Measurements from ENCODE around the gene GPANK1.

The GPANK1 gene

DNA sequence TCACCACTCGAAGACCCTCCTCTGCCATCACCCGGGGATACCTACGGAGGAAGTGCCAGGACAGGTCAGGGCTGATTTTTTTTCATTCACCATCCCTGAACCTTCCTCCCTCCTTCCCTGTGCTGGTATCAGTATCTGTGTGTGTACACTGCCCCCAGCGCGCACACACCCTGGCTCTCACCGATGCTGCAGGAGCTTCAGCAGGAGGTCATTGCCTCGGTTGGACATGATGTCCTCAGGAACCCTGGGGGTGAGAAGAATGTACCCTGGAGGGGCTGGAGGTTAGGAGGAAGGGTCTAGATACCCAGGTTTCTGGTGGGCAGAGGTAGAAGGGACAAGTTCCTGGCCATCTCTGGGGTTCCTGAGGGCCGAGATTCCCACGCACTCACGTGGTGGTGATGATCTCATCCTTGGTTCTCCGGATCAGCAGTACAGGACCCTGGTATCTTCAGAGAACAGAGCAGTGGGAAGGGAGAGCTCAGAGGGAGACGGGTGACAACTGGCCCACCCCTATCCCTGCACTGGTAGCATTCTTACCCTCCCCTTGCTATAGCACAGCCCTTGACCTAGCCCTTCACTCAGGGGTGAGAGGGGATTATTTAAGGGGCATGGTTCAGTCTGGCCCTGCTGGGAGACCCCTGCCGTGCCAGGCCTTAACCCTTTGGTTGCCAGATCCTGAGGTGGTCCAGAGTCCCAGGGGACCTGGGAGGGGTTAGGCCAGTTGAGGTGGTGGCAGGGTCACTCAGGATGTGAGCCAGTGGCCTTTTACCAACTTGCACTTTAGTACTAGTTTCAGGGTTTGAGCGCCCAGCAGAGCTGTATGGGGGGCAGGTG is 23.3 kb upstream of the GPANK1 start:
- Histone ChIP-seq H3K4me1 (peaks cover 0 to 24% (median 12%) of the 10 kb centered on the region in 10 experiments; a peak in 12 of 20 replicates), H3K9me3 (replicated peaks in 1 of 11) (no peaks in the 10 kb centered on the region), H3K36me3 (peaks cover 89 to 99% (median 94%) of the 10 kb centered on the region in 11 experiments), H4K20me1 (peaks cover 0 to 34% (median 1%) of the 10 kb centered on the region in 11 experiments; a peak in 6 of 22 replicates), H3K27ac (no peak overlapping the region), H3K27me3 (no peaks in the 10 kb centered on the region), H3K4me2 (no peak overlapping the region), H3K4me3 (no peak overlapping the region), H3K9ac (no peak overlapping the region)
- no peak for TF ChIP-seq Cebpa-rat (IDR thresholded peaks at IDR 0.05)

- Histone ChIP-seq H3K4me2 (no peak overlapping the region), H3K4me1 (peaks cover under 1 to 24% (median 15%) of the 10 kb centered on the region in 10 experiments; a peak in 18 of 20 replicates), H3K27me3 (no peaks in the 10 kb centered on the region), H3K4me3 (no peak overlapping the region), H3K9ac (peak overlapping the region in 1 of 11 experiments; percentile 9; a peak in 1 of 22 replicates), H3K27ac (no peak overlapping the region), H4K20me1 (peaks cover 0 to 34% (median 0%) of the 10 kb centered on the region in 11 experiments; a peak in 6 of 22 replicates), H3K36me3 (peaks cover 84 to 95% (median 91%) of the 10 kb centered on the region in 11 experiments), H3K9me3 (replicated peaks in 1 of 11) (no peaks in the 10 kb centered on the region)
- TF ChIP-seq Cebpa-rat (IDR thresholded peaks at IDR 0.05) = no peak
Observed at GRCh38 chr6:31687321-31687720, 22.5 kb upstream of the GPANK1 start.

- H4K20me1 ChIP-seq = peaks cover 0 to 34% (median 0%) of the 10 kb centered on the region in 11 experiments; a peak in 7 of 22 replicates
- no peak for TF ChIP-seq Cebpa-rat (IDR thresholded peaks at IDR 0.05)
- no peak overlapping the region for H3K4me3 ChIP-seq
- H3K36me3 ChIP-seq = peaks cover 77 to 89% (median 84%) of the 10 kb centered on the region in 11 experiments
- no peak overlapping the region; a peak in 1 of 22 replicates for H3K9ac ChIP-seq
- H3K9me3 ChIP-seq (replicated peaks in 1 of 11) = no peaks in the 10 kb centered on the region
- H3K27me3 ChIP-seq = no peaks in the 10 kb centered on the region
- H3K27ac ChIP-seq = no peak overlapping the region
- H3K4me2 ChIP-seq = no peak overlapping the region
- peaks cover 9 to 33% (median 23%) of the 10 kb centered on the region in 10 experiments for H3K4me1 ChIP-seq
Observed at GRCh38 chr6:31686483-31686882, 21.7 kb upstream of the GPANK1 start.

DNA sequence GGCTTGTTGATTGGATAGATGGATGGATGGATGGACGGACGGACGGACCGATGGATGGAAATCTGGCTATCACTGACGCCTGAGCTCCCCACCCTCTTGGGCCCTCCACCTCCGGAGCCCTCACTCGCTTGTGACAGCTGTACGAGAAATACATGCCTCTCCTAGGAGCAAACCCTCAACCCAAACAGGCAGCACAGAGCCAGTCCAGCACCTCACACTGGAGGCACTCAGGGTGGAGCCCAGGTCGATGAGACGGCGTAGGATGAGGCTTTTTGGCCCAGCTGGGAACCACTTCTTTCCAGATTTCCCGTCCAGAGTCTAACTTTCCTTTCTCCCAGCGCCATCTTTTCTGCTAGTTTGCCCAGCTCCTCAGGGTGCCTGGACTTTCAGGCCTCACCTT is 18.8 kb upstream of the GPANK1 start:
- H3K4me1 ChIP-seq = peaks cover 21 to 43% (median 38%) of the 10 kb centered on the region in 10 experiments
- no peak overlapping the region for H3K27ac ChIP-seq
- peaks cover 0 to 22% (median 0%) of the 10 kb centered on the region in 11 experiments; a peak in 4 of 22 replicates for H4K20me1 ChIP-seq
- no peak for TF ChIP-seq Cebpa-rat (IDR thresholded peaks at IDR 0.05)
- H3K4me3 ChIP-seq = no peak overlapping the region
- no peak overlapping the region for H3K9ac ChIP-seq
- peaks cover 48 to 60% (median 55%) of the 10 kb centered on the region in 11 experiments for H3K36me3 ChIP-seq
- H3K9me3 ChIP-seq (replicated peaks in 1 of 11) = no peaks in the 10 kb centered on the region
- H3K27me3 ChIP-seq = no peaks in the 10 kb centered on the region
- H3K4me2 ChIP-seq = no peak overlapping the region

GRCh38 chr6:31681135-31681671 is 16.4 kb upstream of the GPANK1 start:
- H3K27ac ChIP-seq = peak overlapping the region; percentile 47 to 79 (median 70); a peak in 21 of 22 replicates
- H3K9me3 ChIP-seq (replicated peaks in 1 of 11) = no peaks in the 10 kb centered on the region
- H3K4me2 ChIP-seq = peak overlapping the region; percentile 90 to 99 (median 96)
- peaks cover 0 to 34% (median 0%) of the 10 kb centered on the region in 11 experiments; a peak in 3 of 22 replicates for H4K20me1 ChIP-seq
- TF ChIP-seq Cebpa-rat (IDR thresholded peaks at IDR 0.05) = no peak
- H3K4me3 ChIP-seq = peak overlapping the region; percentile 39 to 70 (median 58)
- peaks cover 24 to 36% (median 31%) of the 10 kb centered on the region in 11 experiments for H3K36me3 ChIP-seq
- peak overlapping the region; percentile 58 to 81 (median 74) for H3K9ac ChIP-seq
- no peaks in the 10 kb centered on the region for H3K27me3 ChIP-seq
- H3K4me1 ChIP-seq = peaks cover 28 to 60% (median 53%) of the 10 kb centered on the region in 10 experiments

DNA sequence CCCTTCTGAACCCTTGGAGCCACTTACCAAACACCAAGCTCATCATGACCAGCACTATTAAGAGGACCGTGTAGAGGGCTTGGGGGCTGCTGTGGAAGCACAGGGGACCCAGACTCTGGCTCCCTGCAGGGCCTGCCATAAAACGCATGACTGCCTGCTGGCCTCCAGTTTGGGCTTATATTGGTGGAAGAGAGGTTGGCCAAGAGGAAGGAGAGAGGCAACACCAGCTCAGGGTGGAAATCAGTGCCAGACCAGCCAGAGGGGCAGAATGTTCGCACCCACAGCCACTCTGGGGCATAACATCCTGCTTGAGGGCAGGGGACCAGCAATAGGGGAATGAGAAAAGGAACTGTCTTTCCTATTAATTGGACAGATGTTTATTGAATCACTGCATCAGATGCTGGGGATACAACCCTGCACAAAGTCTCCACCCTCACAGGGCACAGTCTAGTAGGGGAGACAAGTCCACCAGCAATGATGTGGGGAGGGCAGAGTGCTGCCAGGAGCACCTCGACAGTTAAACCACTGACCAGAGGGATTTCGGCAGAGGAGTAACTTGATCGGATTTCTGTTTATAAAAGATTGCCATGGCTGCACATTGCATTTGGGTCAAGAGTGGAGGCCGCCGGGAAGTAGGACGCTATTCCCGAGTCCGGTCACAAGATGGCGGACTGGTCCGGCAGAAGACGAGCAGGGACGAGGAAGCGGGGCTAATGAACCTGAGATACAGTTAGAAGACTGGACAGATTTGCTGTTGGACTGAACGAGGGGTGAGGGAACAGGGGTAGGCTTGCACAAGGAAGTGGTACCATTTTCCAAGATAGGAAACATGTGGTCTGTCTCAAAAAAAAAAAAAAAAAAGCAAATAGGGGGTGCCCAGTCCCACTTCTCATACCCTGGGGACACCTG is 15.7 kb upstream of the GPANK1 start, which contains the start of gene LY6G5C:
Gene LY6G5C (minus strand): TSS at position 842 of the 909 bp plus-strand sequence. CDS start 694 bp downstream, at position 148.
- Histone ChIP-seq H3K4me2 (peak within 1 kb of the TSS; percentile 90 to 99 (median 96)), H3K9ac (peak within 1 kb of the TSS; percentile 58 to 81 (median 74))

GRCh38 chr6:31677955-31678354 is 13.2 kb upstream of the GPANK1 start:
- Histone ChIP-seq H4K20me1 (peaks cover 0 to 52% (median 7%) of the 10 kb centered on the region in 11 experiments; a peak in 8 of 22 replicates), H3K4me2 (peak overlapping the region in 7 of 11 experiments; percentile 1 to 99 (median 22); a peak in 8 of 22 replicates), H3K9ac (no peak overlapping the region), H3K27me3 (no peaks in the 10 kb centered on the region), H3K27ac (no peak overlapping the region), H3K4me1 (peaks cover 36 to 64% (median 57%) of the 10 kb centered on the region in 10 experiments), H3K4me3 (no peak overlapping the region), H3K36me3 (peaks cover 10 to 30% (median 20%) of the 10 kb centered on the region in 11 experiments), H3K9me3 (replicated peaks in 1 of 11) (no peaks in the 10 kb centered on the region)
- TF ChIP-seq Cebpa-rat (IDR thresholded peaks at IDR 0.05) = no peak

More for the DNA sequence above, 15.7 kb upstream of the GPANK1 start, which contains the start of gene LY6G5C:
- Histone ChIP-seq H3K27me3 (no peaks in the 10 kb centered on the region), H3K4me3 (peak within 1 kb of the TSS; percentile 39 to 70 (median 58)), H4K20me1 (peaks cover 0 to 37% (median 0%) of the 10 kb centered on the region in 11 experiments; a peak in 6 of 22 replicates), H3K36me3 (peaks cover 19 to 29% (median 24%) of the 10 kb centered on the region in 11 experiments), H3K4me1 (peaks cover 35 to 64% (median 57%) of the 10 kb centered on the region in 10 experiments), H3K27ac (peak within 1 kb of the TSS; percentile 47 to 79 (median 70); a peak in 21 of 22 replicates), H3K9me3 (replicated peaks in 1 of 11) (no peaks in the 10 kb centered on the region)
- TF ChIP-seq Cebpa-rat (IDR thresholded peaks at IDR 0.05) = no peak

GRCh38 chr6:31676904-31677303 is 12.1 kb upstream of the GPANK1 start:
- peak overlapping the region in 7 of 11 experiments; percentile 16 to 59 (median 32); a peak in 10 of 22 replicates for H3K4me2 ChIP-seq
- H3K27ac ChIP-seq = no peak overlapping the region
- H3K36me3 ChIP-seq = peaks cover 21 to 38% (median 29%) of the 10 kb centered on the region in 11 experiments
- H3K4me1 ChIP-seq = peaks cover 35 to 56% (median 51%) of the 10 kb centered on the region in 10 experiments
- no peaks in the 10 kb centered on the region for H3K27me3 ChIP-seq
- H3K9me3 ChIP-seq (replicated peaks in 1 of 11) = no peaks in the 10 kb centered on the region
- no peak overlapping the region for H3K4me3 ChIP-seq
- 0 out of 22 replicates have a peak overlapping the region, but pooled peaks of 1 of the 11 experiments have one; percentile 29 for H3K9ac ChIP-seq
- TF ChIP-seq Cebpa-rat (IDR thresholded peaks at IDR 0.05) = no peak
- H4K20me1 ChIP-seq = peaks cover 0 to 59% (median 10%) of the 10 kb centered on the region in 11 experiments; a peak in 12 of 22 replicates
